GM23338 (cell line): Measurements from ENCODE around the gene COL15A1. TPM values are rescaled to one million over a fixed set of nuclear protein-coding genes. Genes with fewer than 3 reads are reported as not detected.

Source experiments
- ATAC-seq: fragments of 200-7000 bp; cut with Tn5 transposase; 3 replicates; pipeline ENCODE4 v1.9.1; 2020
- DNase-seq: peaks from one replicate; pipeline ENCODE4 v3.0.0-alpha.2; 2015; ENCODE audit warnings: low spot score
- H2AFZ ChIP-seq: fragments of 200-600 bp; sonication (generic); 2 replicates; pipeline ENCODE4 v1.8.0; 2016; ENCODE audit warnings: antibody characterized with exemption, mild to moderate bottlenecking, moderate library complexity
- H3F3A ChIP-seq: fragments of 200-600 bp; sonication (generic); replicated peaks from 2 replicates; pipeline ENCODE4 v1.8.0; 2017; ENCODE audit warnings: antibody characterized with exemption, mixed run types, low read depth
- H3K27ac ChIP-seq: fragments of 200-600 bp; sonication (generic); 2 replicates; pipeline ENCODE4 v1.6.1; 2016; ENCODE audit warnings: low read depth
- H3K27me3 ChIP-seq: fragments of 200-600 bp; sonication (generic); 2 replicates; pipeline ENCODE4 v1.8.0; 2016; ENCODE audit warnings: mild to moderate bottlenecking, mixed run types, moderate library complexity; ENCODE audit not compliant: insufficient read depth
- H3K36me3 ChIP-seq: fragments of 200-600 bp; sonication (generic); 2 replicates; pipeline ENCODE4 v1.8.0; 2016; ENCODE audit warnings: mild to moderate bottlenecking; ENCODE audit not compliant: insufficient read depth
- H3K4me1 ChIP-seq: fragments of 200-600 bp; sonication (generic); 2 replicates; pipeline ENCODE4 v1.8.0; 2016; ENCODE audit warnings: mild to moderate bottlenecking, moderate library complexity; ENCODE audit not compliant: insufficient read depth
- H3K4me2 ChIP-seq: fragments of 200-600 bp; sonication (generic); 2 replicates; pipeline ENCODE4 v1.7.1; 2017; ENCODE audit warnings: mixed run types
- H3K4me3 ChIP-seq: fragments of 200-600 bp; sonication (generic); 2 replicates; pipeline ENCODE4 v1.6.1; 2016; ENCODE audit warnings: mixed run types
- H3K79me2 ChIP-seq: fragments of 200-600 bp; sonication (generic); replicated peaks from 2 replicates; pipeline ENCODE4 v1.8.0; 2017; ENCODE audit warnings: mild to moderate bottlenecking; ENCODE audit not compliant: insufficient read depth
- H3K9me2 ChIP-seq: fragments of 200-600 bp; sonication (generic); 2 replicates; pipeline ENCODE4 v1.8.0; 2017; ENCODE audit not compliant: insufficient read depth
- H4K20me1 ChIP-seq: fragments of 200-600 bp; sonication (generic); replicated peaks from 2 replicates; pipeline ENCODE4 v1.8.0; 2017; ENCODE audit warnings: mild to moderate bottlenecking; ENCODE audit not compliant: insufficient read depth
- H3K27ac Mint-ChIP-seq: 2 replicates; pipeline ENCODE4 v1.8.0; 2020; ENCODE audit warnings: inconsistent platforms, mild to moderate bottlenecking, moderate library complexity, mixed read lengths
- H3K27me3 Mint-ChIP-seq: 3 replicates; pipeline ENCODE4 v1.8.0; 2022; ENCODE audit warnings: low read depth, mild to moderate bottlenecking, moderate library complexity, mixed read lengths, inconsistent platforms; ENCODE audit not compliant: insufficient read depth, poor library complexity
- H3K36me3 Mint-ChIP-seq: 3 replicates; pipeline ENCODE4 v1.8.0; 2021; ENCODE audit warnings: low read depth, mild to moderate bottlenecking, inconsistent platforms, moderate library complexity, mixed read lengths
- H3K4me1 Mint-ChIP-seq: 3 replicates; pipeline ENCODE4 v1.8.0; 2020; ENCODE audit warnings: mild to moderate bottlenecking, inconsistent platforms, mixed read lengths
- H3K4me3 Mint-ChIP-seq: 3 replicates; pipeline ENCODE4 v1.8.0; 2021; ENCODE audit warnings: moderate library complexity, mild to moderate bottlenecking, inconsistent platforms, mixed read lengths
- H3K9me3 Mint-ChIP-seq: 3 replicates; pipeline ENCODE4 v1.8.0; 2020; ENCODE audit warnings: moderate library complexity, mild to moderate bottlenecking, inconsistent platforms, mixed read lengths
- CREB1 ChIP-seq: fragments of 250-450 bp; sonication (Bioruptor Pico); IDR thresholded peaks from 2 replicates; pipeline ENCODE4 v1.5.0; 2020; ENCODE audit warnings: low read depth, mild to moderate bottlenecking, moderate library complexity
- EZH2 ChIP-seq: fragments of 200-600 bp; sonication (generic); IDR thresholded peaks from one replicate; pipeline ENCODE4 v1.8.0; 2017; ENCODE audit warnings: antibody characterized with exemption, mild to moderate bottlenecking, low read depth; ENCODE audit not compliant: unreplicated experiment
- EZH2phosphoT487 ChIP-seq: fragments of 200-600 bp; sonication (generic); IDR thresholded peaks from one replicate; pipeline ENCODE4 v1.8.1; 2018; ENCODE audit warnings: antibody characterized with exemption; ENCODE audit not compliant: unreplicated experiment
- NANOG ChIP-seq: IDR thresholded peaks from 2 replicates; pipeline ENCODE4 v1.6.1; 2016; ENCODE audit warnings: antibody characterized with exemption, borderline replicate concordance
- STAT1 ChIP-seq: IDR thresholded peaks from one replicate; pipeline ENCODE4 v1.6.1; 2016; ENCODE audit warnings: antibody characterized with exemption; ENCODE audit not compliant: unreplicated experiment
- ZNF114 ChIP-seq: fragments of 250-450 bp; sonication (Bioruptor Pico); IDR thresholded peaks from 2 replicates; pipeline ENCODE4 v1.5.0; 2020; ENCODE audit warnings: mild to moderate bottlenecking, moderate library complexity
- ZNF331 ChIP-seq: fragments of 250-450 bp; sonication (Bioruptor Pico); IDR thresholded peaks from 2 replicates; pipeline ENCODE4 v1.5.0; 2020; ENCODE audit warnings: low read depth, mild to moderate bottlenecking, moderate library complexity
- polyA plus RNA-seq: library from polyadenylated mRNA; unstranded; fragments of >200 nt; fragmentation: Nextera tagmentation; extraction: Ambion mirVana; gene quantifications from 2 replicates; pipeline ENCODE4 v1.2.1, GENCODE V29; 2016
- total RNA-seq: library from RNA; depleted of rRNA; stranded (reverse); fragments of >200 nt; shearing (Covaris generic); gene quantifications from 2 replicates; pipeline ENCODE4 v1.2.3, GENCODE V29; 2014
- TF ChIP-seq, protein P1 (sequence below), 2 experiments: fragments of 200-600 bp in 1 of 2; sonication (generic) in 1 of 2; conservative IDR thresholded peaks; 2 replicates each; pipeline versions ENCODE4 v1.5.1 to v1.6.1; 2016 to 2017; ENCODE audit warnings: antibody characterized with exemption in 2 of 2, low read depth in 2 of 2, mild to moderate bottlenecking in 2 of 2, moderate library complexity in 1 of 2
- TF ChIP-seq, protein P2 (sequence below): IDR thresholded peaks from 2 replicates; pipeline ENCODE4 v1.6.1; 2016; ENCODE audit warnings: antibody characterized with exemption
- TF ChIP-seq, protein P3 (sequence below): IDR thresholded peaks from one replicate; pipeline ENCODE4 v1.6.1; 2018; ENCODE audit warnings: antibody characterized with exemption; ENCODE audit not compliant: unreplicated experiment

Gene COL15A1
- total and polyA plus RNA-seq, 2 experiments from 2014 or later: 0.17 to 0.18 TPM

DNA sequence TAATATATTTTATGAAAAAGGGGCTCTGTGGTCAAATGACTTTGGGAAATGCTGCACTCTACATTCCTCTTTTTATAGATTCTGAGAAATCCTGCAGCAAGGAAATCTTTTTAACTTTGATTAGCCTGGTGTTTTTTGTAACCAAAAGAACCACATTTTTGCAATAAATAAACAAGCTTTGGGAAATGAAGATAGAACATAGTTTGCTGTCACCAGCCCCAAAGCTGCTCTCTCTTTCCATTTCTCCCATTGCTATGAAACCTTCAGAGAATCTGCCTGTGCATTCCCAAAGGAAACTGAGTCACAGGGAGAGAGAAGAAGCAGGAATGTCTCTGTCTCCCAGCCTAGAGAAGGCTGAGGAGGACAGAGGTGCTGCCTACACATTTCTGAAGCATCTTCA is 59.0 kb downstream of the COL15A1 start:
- no peaks in the 10 kb centered on the region for H3K27me3 ChIP-seq
- Mint-ChIP-seq H3K36me3 (peaks cover 4% of the 10 kb centered on the region; the same call in 1 of the 3 replicates), H3K4me3 (no peak overlapping the region), H3K4me1 (peaks cover 24% of the 10 kb centered on the region), H3K9me3 (peaks cover 12% of the 10 kb centered on the region), H3K27me3 (peaks cover 7% of the 10 kb centered on the region), H3K27ac (no peak overlapping the region)
- H4K20me1 ChIP-seq: no peaks in the 10 kb centered on the region
- peak overlapping the region; percentile 23; the same call in 1 of the 2 replicates for H2AFZ ChIP-seq
- H3K36me3 ChIP-seq: no peaks in the 10 kb centered on the region
- DNase-seq (no peak), ATAC-seq (no peak)
- no peaks in the 10 kb centered on the region; the same call in 1 of the 2 replicates for H3K9me2 ChIP-seq
- no peak overlapping the region for H3K4me3 ChIP-seq
- no peaks in the 10 kb centered on the region; the same call in 1 of the 2 replicates for H3K4me1 ChIP-seq
- no peaks in the 10 kb centered on the region for H3K79me2 ChIP-seq
- H3F3A ChIP-seq: no peaks in the 10 kb centered on the region
- TF ChIP-seq STAT1: no peak
- TF ChIP-seq CREB1: no peak
- H3K27ac ChIP-seq: no peak overlapping the region
- no peak overlapping the region for H3K4me2 ChIP-seq

DNA sequence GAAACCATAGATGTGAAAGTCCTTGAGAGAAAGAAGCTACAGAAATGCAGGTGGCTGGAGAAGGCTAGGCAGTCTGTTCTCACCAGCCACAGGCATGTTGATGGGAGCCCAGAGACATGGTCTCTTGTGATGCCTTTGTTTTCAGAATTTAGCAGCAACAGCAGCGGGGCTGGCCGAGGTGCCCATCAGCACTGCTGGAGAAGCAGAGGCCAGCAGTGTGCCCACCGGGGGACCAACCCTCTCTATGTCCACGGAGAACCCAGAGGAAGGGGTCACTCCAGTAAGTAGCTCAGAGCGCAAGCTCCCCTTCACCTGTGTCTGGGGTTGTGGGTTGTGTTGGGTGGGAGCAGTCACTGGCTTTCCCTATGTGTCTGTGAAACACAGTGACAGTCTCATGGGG is 59.6 kb downstream of the COL15A1 start:
- Histone ChIP-seq H3K4me1 (no peaks in the 10 kb centered on the region; the same call in 1 of the 2 replicates), H4K20me1 (no peaks in the 10 kb centered on the region), H3K4me3 (no peak overlapping the region), H2AFZ (no peak overlapping the region), H3K4me2 (no peak overlapping the region), H3K79me2 (no peaks in the 10 kb centered on the region), H3K36me3 (no peaks in the 10 kb centered on the region), H3K27me3 (no peaks in the 10 kb centered on the region), H3F3A (no peaks in the 10 kb centered on the region), H3K9me2 (no peaks in the 10 kb centered on the region; the same call in 1 of the 2 replicates), H3K27ac (no peak overlapping the region)
- Mint-ChIP-seq H3K9me3 (peaks cover 13% of the 10 kb centered on the region), H3K4me1 (peaks cover 21% of the 10 kb centered on the region), H3K27ac (no peak overlapping the region), H3K4me3 (no peak overlapping the region), H3K36me3 (peaks cover 4% of the 10 kb centered on the region; the same call in 1 of the 3 replicates), H3K27me3 (peaks cover 7% of the 10 kb centered on the region)
- TF ChIP-seq ZNF331 (CRISPR knock-in tag) (no peak), EZH2 (no peak), ZNF114 (no peak)
- DNase-seq: no peak
- no peak for ATAC-seq

DNA sequence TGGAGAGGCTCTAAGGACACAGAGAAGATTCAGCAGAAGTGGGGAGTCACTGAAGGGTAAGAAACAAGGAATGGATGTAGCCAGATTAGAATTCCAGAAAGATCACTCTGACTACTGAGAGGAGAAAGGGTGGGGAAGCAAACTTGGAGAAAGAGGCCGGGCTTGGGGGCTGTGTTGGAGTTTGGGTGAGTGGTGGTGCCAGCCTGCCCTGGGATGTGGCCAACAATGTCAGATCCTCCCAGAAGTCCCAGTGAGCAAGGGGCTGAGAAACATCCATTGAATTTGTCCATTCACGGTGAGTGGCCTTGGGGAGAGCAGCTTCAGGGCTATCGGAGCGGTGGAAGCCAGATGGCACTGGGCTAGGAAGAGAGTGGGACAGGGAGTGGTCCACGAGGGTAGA is 60.4 kb downstream of the COL15A1 start:
- no peak overlapping the region for H3K4me3 Mint-ChIP-seq
- H3K4me1 Mint-ChIP-seq: peaks cover 16% of the 10 kb centered on the region
- H3K27ac Mint-ChIP-seq: no peak overlapping the region

More for the DNA sequence above, 60.4 kb downstream of the COL15A1 start:
- Histone ChIP-seq H2AFZ (no peak overlapping the region), H4K20me1 (no peaks in the 10 kb centered on the region), H3K27ac (no peak overlapping the region), H3K4me3 (no peak overlapping the region), H3K36me3 (no peaks in the 10 kb centered on the region), H3K27me3 (no peaks in the 10 kb centered on the region), H3K79me2 (no peaks in the 10 kb centered on the region), H3K9me2 (no peaks in the 10 kb centered on the region; the same call in 1 of the 2 replicates), H3K4me1 (no peaks in the 10 kb centered on the region; the same call in 1 of the 2 replicates), H3K4me2 (no peak overlapping the region), H3F3A (no peaks in the 10 kb centered on the region)
- TF ChIP-seq, protein P1, sequence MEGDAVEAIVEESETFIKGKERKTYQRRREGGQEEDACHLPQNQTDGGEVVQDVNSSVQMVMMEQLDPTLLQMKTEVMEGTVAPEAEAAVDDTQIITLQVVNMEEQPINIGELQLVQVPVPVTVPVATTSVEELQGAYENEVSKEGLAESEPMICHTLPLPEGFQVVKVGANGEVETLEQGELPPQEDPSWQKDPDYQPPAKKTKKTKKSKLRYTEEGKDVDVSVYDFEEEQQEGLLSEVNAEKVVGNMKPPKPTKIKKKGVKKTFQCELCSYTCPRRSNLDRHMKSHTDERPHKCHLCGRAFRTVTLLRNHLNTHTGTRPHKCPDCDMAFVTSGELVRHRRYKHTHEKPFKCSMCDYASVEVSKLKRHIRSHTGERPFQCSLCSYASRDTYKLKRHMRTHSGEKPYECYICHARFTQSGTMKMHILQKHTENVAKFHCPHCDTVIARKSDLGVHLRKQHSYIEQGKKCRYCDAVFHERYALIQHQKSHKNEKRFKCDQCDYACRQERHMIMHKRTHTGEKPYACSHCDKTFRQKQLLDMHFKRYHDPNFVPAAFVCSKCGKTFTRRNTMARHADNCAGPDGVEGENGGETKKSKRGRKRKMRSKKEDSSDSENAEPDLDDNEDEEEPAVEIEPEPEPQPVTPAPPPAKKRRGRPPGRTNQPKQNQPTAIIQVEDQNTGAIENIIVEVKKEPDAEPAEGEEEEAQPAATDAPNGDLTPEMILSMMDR (conservative IDR thresholded peaks at IDR 0.05; ENCODE audit: low read depth in 2 of 2): no peak
- no peak for TF ChIP-seq ZNF114
- TF ChIP-seq CREB1: no peak
- no peak for TF ChIP-seq EZH2phosphoT487
- TF ChIP-seq NANOG: no peak
- TF ChIP-seq, protein P2, sequence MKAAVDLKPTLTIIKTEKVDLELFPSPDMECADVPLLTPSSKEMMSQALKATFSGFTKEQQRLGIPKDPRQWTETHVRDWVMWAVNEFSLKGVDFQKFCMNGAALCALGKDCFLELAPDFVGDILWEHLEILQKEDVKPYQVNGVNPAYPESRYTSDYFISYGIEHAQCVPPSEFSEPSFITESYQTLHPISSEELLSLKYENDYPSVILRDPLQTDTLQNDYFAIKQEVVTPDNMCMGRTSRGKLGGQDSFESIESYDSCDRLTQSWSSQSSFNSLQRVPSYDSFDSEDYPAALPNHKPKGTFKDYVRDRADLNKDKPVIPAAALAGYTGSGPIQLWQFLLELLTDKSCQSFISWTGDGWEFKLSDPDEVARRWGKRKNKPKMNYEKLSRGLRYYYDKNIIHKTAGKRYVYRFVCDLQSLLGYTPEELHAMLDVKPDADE: no peak
- no peak for TF ChIP-seq ZNF331 (CRISPR knock-in tag)
- TF ChIP-seq EZH2: no peak
- no peak for TF ChIP-seq STAT1
- TF ChIP-seq, protein P3, sequence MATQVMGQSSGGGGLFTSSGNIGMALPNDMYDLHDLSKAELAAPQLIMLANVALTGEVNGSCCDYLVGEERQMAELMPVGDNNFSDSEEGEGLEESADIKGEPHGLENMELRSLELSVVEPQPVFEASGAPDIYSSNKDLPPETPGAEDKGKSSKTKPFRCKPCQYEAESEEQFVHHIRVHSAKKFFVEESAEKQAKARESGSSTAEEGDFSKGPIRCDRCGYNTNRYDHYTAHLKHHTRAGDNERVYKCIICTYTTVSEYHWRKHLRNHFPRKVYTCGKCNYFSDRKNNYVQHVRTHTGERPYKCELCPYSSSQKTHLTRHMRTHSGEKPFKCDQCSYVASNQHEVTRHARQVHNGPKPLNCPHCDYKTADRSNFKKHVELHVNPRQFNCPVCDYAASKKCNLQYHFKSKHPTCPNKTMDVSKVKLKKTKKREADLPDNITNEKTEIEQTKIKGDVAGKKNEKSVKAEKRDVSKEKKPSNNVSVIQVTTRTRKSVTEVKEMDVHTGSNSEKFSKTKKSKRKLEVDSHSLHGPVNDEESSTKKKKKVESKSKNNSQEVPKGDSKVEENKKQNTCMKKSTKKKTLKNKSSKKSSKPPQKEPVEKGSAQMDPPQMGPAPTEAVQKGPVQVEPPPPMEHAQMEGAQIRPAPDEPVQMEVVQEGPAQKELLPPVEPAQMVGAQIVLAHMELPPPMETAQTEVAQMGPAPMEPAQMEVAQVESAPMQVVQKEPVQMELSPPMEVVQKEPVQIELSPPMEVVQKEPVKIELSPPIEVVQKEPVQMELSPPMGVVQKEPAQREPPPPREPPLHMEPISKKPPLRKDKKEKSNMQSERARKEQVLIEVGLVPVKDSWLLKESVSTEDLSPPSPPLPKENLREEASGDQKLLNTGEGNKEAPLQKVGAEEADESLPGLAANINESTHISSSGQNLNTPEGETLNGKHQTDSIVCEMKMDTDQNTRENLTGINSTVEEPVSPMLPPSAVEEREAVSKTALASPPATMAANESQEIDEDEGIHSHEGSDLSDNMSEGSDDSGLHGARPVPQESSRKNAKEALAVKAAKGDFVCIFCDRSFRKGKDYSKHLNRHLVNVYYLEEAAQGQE: no peak
- DNase-seq: no peak
- Mint-ChIP-seq H3K9me3 (peaks cover 19% of the 10 kb centered on the region), H3K27me3 (peaks cover 7% of the 10 kb centered on the region), H3K36me3 (peaks cover 4% of the 10 kb centered on the region; the same call in 2 of the 3 replicates)
- ATAC-seq: no peak
